Measurements from ENCODE around the gene TESMIN.

DNA sequence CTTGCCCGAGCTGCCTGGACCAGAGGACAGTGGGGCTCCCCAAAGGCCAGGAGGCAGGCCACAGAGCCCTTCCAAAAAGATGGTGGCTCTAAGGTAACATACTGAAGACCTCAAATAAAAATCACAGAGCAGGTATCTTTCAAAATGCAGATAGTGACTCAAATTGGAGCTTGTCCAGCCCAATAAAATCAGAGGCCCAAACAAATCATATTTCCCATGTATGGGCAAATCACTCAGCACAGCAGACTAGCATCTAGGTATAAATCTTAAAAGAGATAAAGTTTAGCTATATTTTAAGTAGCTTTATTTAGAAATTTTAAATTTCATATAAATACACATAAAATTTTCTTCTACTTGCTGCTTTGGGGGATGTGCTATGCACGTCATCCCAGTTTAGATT, 3.3 kb downstream of the TESMIN start:
- TF ChIP-seq EZH2 (IDR thresholded peaks at IDR 0.05; ENCODE audit: insufficient read depth, poor library complexity, severe bottlenecking) (no peak), EZH2phosphoT487 (IDR thresholded peaks at IDR 0.05; ENCODE audit: insufficient read depth, low read depth) (no peak)

Data from GM23248 (cell line).